ENCODE results near the gene MFSD2A. TPM values are rescaled to one million over a fixed set of nuclear protein-coding genes. Genes with fewer than 3 reads are reported as not detected.

The MFSD2A gene
- total RNA-seq, 1 experiment from 2014 or later, result 2.2 TPM

DNA sequence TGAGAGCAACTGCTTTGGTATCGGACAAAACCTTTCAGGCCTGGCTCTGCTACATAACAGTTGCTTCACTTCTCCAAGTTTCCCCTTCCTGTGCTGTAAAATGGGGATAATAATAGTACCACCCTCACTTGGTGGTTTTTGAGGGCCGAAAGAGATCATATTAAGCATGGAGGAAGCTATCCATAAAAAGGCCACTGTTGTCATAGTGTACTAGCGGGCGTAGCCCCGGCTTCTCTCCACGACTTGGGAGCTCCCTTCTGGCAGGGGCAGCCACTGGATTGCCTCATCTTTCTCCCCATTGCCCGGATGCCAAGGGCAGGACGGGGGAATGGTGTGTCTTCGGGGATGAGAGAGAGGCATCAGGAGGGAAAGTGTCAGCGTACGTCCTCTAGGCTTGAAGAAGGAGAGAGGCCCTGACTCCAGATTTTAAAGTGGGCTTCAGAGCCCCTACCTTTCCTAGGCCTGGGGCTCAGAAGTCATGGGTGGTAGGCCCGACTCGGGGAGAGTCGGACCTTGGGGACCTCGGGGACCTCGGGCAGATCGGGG is 548 bp upstream of the MFSD2A start:
- BruUV-seq (replicated peaks), result no TSS peak
- POLR2A ChIA-PET, result no interaction called here
- peaks cover 2% of the 10 kb centered on the region for H3K27me3 Mint-ChIP-seq (ENCODE audit: insufficient read depth, unreplicated experiment)
- TF ChIP-seq, protein P1, sequence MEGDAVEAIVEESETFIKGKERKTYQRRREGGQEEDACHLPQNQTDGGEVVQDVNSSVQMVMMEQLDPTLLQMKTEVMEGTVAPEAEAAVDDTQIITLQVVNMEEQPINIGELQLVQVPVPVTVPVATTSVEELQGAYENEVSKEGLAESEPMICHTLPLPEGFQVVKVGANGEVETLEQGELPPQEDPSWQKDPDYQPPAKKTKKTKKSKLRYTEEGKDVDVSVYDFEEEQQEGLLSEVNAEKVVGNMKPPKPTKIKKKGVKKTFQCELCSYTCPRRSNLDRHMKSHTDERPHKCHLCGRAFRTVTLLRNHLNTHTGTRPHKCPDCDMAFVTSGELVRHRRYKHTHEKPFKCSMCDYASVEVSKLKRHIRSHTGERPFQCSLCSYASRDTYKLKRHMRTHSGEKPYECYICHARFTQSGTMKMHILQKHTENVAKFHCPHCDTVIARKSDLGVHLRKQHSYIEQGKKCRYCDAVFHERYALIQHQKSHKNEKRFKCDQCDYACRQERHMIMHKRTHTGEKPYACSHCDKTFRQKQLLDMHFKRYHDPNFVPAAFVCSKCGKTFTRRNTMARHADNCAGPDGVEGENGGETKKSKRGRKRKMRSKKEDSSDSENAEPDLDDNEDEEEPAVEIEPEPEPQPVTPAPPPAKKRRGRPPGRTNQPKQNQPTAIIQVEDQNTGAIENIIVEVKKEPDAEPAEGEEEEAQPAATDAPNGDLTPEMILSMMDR (IDR thresholded peaks at IDR 0.05; ENCODE audit: insufficient read depth in 1 of 2, low read depth in 1 of 2, low read length in 1 of 2, severe bottlenecking in 1 of 2, unreplicated experiment in 1 of 2), result no peak
- Histone ChIP-seq H3K4me3 (ENCODE audit: low read depth, low read length) (peak overlapping the region; percentile 41), H3K9me3 (no peaks in the 10 kb centered on the region), H3K4me1 (no peaks in the 10 kb centered on the region), H3K36me3 (ENCODE audit: control insufficient read depth, insufficient read depth, low read length) (no peaks in the 10 kb centered on the region), H3K27me3 (replicated peaks; ENCODE audit: control insufficient read depth, insufficient read depth, low read length) (no peaks in the 10 kb centered on the region)
- CTCF ChIA-PET, result interaction anchor here (1.9 kb wide), 1 partner anchor 35 kb away, joined by 14 read pairs; no protein-coding TSS in a partner anchor
- H3K27ac Mint-ChIP-seq (ENCODE audit: unreplicated experiment), result no peak overlapping the region
- H3K9me3 Mint-ChIP-seq (ENCODE audit: unreplicated experiment), result no peaks in the 10 kb centered on the region
- no peak for DNase-seq
- H3K4me3 Mint-ChIP-seq (ENCODE audit: unreplicated experiment), result peak overlapping the region; percentile 78
- H3K36me3 Mint-ChIP-seq (ENCODE audit: insufficient read depth, unreplicated experiment), result no peaks in the 10 kb centered on the region
- intact Hi-C loops (cut with micrococcal nuclease; ENCODE audit: unreplicated experiment), result no loop called here
- H3K4me1 Mint-ChIP-seq (ENCODE audit: low read depth, unreplicated experiment), result no peaks in the 10 kb centered on the region

DNA sequence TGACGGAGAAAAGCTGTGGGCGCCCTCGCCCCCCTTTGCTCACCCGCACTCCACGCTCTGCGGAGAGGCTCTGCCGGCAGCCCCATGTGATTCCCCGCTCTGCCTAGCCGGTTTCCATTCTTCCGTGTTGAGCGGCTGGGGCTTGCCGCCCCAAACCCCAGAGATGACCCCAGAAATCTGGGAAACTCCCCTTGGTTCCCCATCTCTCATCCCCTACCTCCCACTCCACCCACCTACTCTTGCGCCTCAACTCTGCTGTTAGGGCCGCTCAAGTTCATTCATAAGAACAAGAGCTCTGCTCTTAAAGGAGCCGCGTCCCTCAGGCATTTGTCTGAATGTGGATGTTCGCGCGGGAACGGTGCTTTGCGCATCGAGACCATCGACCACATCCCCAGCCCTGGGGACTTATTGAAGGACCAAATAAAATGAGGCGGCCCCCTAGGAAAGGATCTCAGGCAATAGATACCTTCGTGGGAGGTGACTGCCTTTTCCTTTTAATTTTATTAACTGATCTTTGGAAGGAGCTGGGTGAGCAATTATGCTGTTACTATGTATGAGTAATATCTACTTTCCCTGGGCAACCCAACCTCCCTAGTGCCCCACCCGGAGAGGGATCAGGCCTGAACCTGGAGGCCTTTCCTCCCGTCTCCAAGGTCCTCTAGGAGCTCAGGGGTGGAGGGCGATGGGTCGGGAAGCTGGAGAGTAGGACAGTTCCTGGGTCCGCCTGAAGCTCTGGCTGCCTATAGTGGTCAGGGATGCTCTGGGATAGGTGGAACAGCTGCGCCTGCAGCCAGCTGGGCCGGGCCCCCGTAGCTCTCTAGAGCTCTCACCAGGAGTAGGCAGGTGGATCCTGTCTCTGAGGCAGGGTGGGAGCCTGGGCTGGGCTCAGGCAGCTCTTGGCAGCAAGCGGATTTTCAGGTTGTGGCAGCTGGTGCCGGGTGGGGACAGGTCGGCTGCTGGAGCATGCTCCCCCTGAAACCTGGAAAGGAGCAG is 898 bp downstream of the MFSD2A start:
- ChIA-PET CTCF (interaction anchor here (0.7 to 1.9 kb wide), 4 partner anchors 16 to 99 kb away, joined by 3 to 14 read pairs (median 7); no protein-coding TSS in a partner anchor), POLR2A (no interaction called here)
- H3K27me3 Mint-ChIP-seq (ENCODE audit: insufficient read depth, unreplicated experiment), result peaks cover 2% of the 10 kb centered on the region
- no peaks in the 10 kb centered on the region for H3K27me3 ChIP-seq (replicated peaks; ENCODE audit: control insufficient read depth, insufficient read depth, low read length)
- intact Hi-C loops (cut with micrococcal nuclease; ENCODE audit: unreplicated experiment), result no loop called here
- no peaks in the 10 kb centered on the region for H3K9me3 Mint-ChIP-seq (ENCODE audit: unreplicated experiment)
- no peak for DNase-seq
- TF ChIP-seq, protein P1 (IDR thresholded peaks at IDR 0.05; ENCODE audit: insufficient read depth in 1 of 2, low read depth in 1 of 2, low read length in 1 of 2, severe bottlenecking in 1 of 2, unreplicated experiment in 1 of 2), result no peak
- peak overlapping the region; percentile 78 for H3K4me3 Mint-ChIP-seq (ENCODE audit: unreplicated experiment)
- BruUV-seq (replicated peaks), result TSS peak; percentile 56
- H3K4me1 Mint-ChIP-seq (ENCODE audit: low read depth, unreplicated experiment), result no peaks in the 10 kb centered on the region
- no peaks in the 10 kb centered on the region for H3K36me3 ChIP-seq (ENCODE audit: control insufficient read depth, insufficient read depth, low read length)
- peak overlapping the region; percentile 41 for H3K4me3 ChIP-seq (ENCODE audit: low read depth, low read length)
- H3K36me3 Mint-ChIP-seq (ENCODE audit: insufficient read depth, unreplicated experiment), result no peaks in the 10 kb centered on the region
- H3K4me1 ChIP-seq, result no peaks in the 10 kb centered on the region
- no peaks in the 10 kb centered on the region for H3K9me3 ChIP-seq
- H3K27ac Mint-ChIP-seq (ENCODE audit: unreplicated experiment), result no peak overlapping the region

DNA sequence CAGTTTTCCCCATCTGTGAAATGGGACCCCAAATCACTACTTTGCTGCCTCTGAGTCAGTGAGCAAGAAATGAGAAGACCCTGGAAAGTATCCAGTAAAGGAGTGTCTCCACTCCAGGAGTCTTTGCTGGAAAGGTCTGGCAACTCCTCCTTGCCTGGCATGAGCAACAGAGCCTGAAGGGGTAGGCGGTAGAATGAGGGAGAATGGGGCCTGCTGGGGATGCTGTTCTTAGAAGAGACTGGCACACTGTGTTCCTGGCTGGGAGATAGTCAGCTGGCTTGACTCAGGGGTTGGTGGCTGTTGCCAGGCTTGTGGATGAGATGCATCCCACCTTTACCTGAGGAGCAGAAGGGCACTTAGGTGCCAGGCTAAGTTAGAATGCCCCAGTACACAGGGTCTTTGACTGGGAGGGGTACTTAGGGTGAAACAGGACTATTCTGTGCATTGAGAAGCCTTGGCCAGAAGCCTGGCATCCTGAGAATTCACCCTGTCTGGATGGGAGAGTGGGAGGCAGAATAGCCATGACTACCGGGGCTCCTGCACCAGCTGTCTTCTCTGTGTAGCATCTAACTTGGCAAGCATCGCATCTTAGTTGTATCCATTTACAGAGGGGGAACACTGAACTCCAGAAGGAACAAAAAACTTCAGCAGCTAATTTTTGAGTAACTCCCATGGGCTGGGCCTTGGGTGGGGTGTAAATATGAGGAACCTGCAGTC is 2.5 kb downstream of the MFSD2A start:
- H3K36me3 Mint-ChIP-seq (ENCODE audit: insufficient read depth, unreplicated experiment), result no peaks in the 10 kb centered on the region
- CTCF ChIA-PET, result no interaction called here
- intact Hi-C loops (cut with micrococcal nuclease; ENCODE audit: unreplicated experiment), result no loop called here
- BruUV-seq (replicated peaks), result no TSS peak
- Histone ChIP-seq H3K36me3 (ENCODE audit: control insufficient read depth, insufficient read depth, low read length) (no peaks in the 10 kb centered on the region), H3K9me3 (no peaks in the 10 kb centered on the region), H3K4me3 (ENCODE audit: low read depth, low read length) (no peak overlapping the region), H3K27me3 (replicated peaks; ENCODE audit: control insufficient read depth, insufficient read depth, low read length) (no peaks in the 10 kb centered on the region), H3K4me1 (no peaks in the 10 kb centered on the region)
- H3K27me3 Mint-ChIP-seq (ENCODE audit: insufficient read depth, unreplicated experiment), result peaks cover 2% of the 10 kb centered on the region
- POLR2A ChIA-PET, result no interaction called here
- no peak overlapping the region for H3K27ac Mint-ChIP-seq (ENCODE audit: unreplicated experiment)
- H3K9me3 Mint-ChIP-seq (ENCODE audit: unreplicated experiment), result no peaks in the 10 kb centered on the region
- DNase-seq, result no peak
- no peak overlapping the region for H3K4me3 Mint-ChIP-seq (ENCODE audit: unreplicated experiment)
- TF ChIP-seq, protein P1 (IDR thresholded peaks at IDR 0.05; ENCODE audit: insufficient read depth in 1 of 2, low read depth in 1 of 2, low read length in 1 of 2, severe bottlenecking in 1 of 2, unreplicated experiment in 1 of 2), result no peak
- H3K4me1 Mint-ChIP-seq (ENCODE audit: low read depth, unreplicated experiment), result no peaks in the 10 kb centered on the region
